Middle frontal gyrus (tissue), 1 donor: ENCODE data around the gene TOM1L2.
"Not testable (repeated sequence)": the region's sequence is repeated elsewhere in the genome, so short reads cannot be mapped to it uniquely, and the experiment has no call there.

Experiments
- DNase-seq: peaks from one replicate; pipeline ENCODE4 v3.0.0-alpha.2; 2015; ENCODE audit warnings: low spot score; ENCODE audit errors: extremely low spot score

Gene TOM1L2

DNA sequence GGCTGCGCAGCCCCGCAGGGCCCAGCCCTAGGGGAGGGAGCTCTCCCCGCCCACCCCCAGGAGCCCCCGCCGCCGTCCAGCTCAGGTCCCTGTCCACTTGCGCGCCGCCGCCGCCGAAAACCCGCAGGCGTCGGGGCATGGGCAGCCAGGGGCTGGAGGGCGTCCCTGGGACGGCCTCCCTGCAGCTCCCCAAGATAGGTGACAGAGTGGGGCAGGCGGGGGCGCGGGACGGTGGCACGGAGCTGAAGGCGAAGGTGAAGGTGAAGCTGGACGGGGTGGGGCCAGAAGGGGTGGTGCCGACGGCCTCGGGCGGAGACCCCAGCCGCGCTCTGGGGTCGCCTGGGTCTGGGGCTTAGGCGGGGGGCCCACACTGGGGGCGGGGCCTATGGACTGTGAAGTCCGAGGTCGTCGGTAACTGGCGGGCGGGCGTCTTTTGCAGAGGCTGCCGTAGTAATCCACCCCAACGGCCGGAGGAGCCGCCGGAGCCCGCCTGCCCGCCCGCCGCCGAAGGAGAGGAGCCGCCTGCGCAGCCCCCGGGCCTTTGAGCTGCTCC is 162.6 kb downstream of the TOM1L2 start:
- no peak for DNase-seq

DNA sequence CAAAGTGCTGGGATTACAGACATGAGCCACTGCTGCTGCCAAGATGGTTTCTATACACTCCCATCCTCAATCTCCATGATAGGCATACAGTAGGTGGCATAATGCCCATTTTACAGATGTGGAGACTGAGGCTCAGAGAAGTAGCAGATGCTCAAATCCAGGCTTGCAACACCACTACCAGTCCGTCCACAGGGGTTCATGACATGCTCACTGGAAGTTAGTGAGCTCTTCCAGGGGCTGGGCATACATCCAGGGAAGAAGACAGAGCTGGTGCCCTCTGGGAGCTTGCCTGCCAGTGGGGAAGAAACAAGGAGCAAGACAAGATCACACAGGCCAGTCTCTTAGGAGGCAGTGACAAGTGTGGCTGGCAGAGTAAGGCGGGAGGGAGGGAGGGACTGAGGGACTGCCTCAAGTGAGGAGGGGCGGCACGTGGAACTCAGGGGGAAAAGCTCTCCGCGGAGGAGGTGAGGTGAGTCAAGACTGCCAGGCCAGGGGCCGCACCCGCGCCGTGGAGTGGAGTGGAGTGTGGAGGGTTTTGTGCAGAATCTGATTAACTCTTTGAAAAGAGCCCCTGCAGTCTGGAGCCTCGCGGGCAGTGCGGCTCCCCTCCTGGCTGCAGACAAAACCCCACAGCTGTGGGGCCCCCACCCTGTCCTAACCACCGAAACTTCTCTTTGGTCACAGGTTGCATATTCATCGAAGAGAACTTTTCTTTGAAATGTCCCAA is 163.3 kb downstream of the TOM1L2 start:
- no peak for DNase-seq

DNA sequence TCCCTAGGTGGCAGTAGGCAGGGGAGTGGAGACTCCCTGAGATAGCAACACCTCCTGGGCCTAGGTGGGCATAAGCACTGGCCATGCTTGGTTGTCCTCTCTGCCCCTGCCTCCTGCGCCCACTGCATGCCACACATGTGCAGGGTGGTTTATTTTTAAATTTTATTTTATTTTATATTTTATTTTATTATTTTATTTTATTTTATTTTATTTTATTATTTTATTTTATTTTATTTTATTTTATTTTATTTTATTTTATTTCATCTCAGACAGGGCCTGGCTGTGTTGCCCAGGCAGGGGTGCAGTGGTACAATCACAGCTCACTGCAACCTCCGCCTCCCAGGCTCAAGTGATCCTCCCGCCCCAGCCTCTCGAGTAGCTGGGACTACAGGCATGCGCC is 164.0 kb downstream of the TOM1L2 start:
- not testable (repeated sequence) for DNase-seq

DNA sequence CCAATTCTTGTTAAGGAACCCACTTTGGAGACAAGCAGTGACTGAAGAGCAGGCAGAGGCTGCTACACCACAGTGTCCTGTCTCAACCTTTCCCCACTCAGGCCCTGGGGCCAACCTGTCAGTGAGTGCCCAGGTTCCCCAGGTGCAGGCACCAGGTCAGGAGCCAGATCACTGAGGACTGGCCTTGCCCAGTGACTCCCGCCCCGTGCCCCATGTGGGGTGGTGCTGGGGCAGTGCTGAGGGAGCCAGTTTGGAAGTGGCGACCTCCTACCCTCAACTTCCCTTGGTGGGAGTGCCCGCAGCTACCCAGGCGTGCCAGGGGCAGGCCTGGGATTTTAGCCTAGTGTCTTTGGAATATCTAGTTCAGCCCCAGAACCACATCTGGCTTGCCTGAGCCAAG is 164.8 kb downstream of the TOM1L2 start:
- DNase-seq: no peak

DNA sequence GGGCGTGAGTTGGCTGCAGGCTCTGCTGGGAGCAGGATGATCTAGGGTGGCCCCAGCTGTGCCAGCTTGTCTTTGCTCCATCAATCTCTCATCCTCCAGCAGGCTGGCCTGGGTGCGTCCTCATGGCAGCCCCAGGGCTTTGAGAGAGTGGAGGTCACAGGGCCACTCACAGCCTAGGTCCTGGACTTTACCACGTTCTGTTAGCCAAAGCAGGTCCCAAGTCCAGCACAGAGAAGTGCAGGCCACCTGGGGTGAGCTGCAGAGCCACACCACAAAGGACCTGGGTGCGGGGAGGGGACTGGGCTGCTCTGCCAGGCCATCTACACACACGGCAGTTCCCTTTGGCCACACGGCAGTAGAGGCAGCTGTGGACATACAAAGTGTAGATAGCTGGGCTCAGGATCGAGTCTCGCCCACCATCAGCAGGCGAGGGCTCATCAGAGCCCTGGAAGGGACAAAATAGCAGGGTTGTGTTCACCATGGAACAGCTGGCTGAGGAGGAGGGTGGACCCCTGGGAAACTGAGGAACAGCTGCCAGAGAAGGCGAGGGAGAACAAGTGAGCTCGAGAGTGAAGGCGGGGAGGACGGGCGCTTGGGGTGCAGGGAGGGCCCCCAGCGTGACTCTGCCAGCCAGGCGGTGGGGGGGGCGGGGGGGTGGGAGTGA is 165.5 kb downstream of the TOM1L2 start:
- no peak for DNase-seq

GRCh38 chr17:17806035-17806434 is 166.2 kb downstream of the TOM1L2 start:
- no peak for DNase-seq

DNA sequence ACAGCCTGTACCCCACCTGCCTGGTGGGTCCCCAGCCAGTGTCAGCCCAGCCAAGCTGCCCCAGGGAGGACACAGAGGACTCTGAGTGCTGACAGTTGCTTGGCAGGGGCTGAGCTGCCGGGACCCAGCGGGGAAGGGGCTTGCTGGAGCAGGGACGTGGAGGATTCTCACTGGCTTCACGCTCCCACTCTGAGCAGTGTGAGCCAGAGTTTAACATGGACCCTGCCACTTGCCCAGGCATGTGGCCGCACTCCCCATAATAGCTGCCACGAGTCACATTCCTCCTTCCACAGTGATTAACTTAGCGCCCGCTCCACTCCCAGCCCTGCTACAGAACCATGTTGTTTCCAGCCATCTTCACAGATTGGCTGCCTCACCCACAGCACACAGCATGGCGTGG is 166.6 kb downstream of the TOM1L2 start:
- DNase-seq: no peak

GRCh38 chr17:17804007-17804406 is 168.2 kb downstream of the TOM1L2 start:
- no peak for DNase-seq

- no peak for DNase-seq
These were observed 170.3 kb downstream of the TOM1L2 start for GRCh38 chr17:17801800-17802481.

- no peak for DNase-seq
These were observed 171.6 kb downstream of the TOM1L2 start for GRCh38 chr17:17800504-17801021.

GRCh38 chr17:17798573-17799255 is 173.5 kb downstream of the TOM1L2 start:
- DNase-seq: no peak

- DNase-seq: no peak
These were observed 174.1 kb downstream of the TOM1L2 start for GRCh38 chr17:17798010-17798556.

DNA sequence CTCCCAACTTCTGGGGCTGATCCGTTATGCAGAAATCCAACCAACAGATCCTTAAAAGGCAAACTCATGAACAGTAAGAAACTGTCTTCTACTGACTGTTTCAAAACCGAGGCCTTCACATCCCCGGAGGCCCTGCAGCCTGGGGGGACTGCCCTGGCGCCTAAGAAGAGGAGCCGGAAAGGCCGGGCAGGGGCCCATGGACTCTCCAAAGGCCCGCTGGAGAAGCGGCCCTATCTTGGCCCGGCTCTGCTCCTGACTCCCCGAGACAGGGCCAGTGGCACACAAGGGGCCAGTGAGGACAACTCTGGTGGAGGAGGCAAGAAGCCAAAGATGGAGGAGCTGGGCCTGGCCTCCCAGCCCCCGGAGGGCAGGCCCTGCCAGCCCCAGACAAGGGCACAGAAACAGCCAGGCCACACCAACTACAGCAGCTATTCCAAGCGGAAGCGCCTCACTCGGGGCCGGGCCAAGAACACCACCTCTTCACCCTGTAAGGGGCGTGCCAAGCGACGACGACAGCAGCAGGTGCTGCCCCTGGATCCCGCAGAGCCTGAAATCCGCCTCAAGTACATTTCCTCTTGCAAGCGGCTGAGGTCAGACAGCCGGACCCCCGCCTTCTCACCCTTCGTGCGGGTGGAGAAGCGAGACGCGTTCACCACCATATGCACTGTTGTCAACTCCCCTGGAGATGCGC is 174.9 kb downstream of the TOM1L2 start:
- no peak for DNase-seq

GRCh38 chr17:17796787-17797061 is 175.5 kb downstream of the TOM1L2 start:
- DNase-seq: no peak

DNA sequence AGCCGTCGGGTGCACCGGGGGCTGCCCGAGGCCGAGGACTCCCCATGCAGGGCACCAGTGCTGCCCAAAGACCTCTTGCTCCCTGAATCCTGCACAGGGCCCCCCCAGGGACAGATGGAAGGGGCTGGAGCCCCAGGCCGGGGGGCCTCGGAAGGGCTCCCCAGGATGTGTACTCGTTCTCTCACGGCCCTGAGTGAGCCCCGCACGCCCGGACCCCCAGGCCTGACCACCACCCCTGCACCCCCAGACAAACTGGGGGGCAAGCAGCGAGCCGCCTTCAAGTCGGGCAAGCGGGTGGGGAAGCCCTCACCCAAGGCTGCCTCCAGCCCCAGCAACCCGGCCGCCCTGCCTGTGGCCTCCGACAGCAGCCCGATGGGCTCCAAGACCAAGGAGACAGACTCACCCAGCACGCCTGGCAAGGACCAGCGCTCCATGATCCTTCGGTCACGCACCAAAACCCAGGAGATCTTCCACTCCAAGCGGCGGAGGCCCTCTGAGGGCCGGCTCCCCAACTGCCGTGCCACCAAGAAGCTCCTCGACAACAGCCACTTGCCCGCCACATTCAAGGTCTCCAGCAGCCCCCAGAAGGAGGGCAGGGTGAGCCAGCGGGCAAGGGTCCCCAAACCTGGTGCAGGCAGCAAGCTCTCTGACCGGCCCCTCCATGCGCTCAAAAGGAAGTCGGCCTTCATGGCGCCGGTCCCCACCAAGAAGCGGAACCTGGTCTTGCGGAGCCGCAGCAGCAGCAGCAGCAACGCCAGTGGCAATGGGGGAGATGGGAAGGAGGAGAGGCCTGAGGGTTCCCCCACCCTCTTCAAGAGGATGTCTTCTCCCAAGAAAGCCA is 176.0 kb downstream of the TOM1L2 start:
- no peak for DNase-seq

DNA sequence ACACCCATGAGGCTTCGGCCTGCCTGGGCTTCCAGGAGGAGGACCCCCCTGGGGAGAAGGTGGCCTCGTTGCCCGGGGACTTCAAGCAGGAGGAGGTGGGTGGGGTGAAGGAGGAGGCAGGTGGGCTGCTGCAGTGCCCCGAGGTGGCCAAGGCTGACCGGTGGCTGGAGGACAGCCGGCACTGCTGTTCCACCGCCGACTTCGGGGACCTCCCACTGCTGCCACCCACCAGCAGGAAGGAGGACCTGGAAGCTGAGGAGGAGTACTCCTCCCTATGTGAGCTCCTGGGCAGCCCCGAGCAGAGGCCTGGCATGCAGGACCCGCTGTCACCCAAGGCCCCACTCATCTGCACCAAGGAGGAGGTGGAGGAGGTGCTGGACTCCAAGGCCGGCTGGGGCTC is 176.9 kb downstream of the TOM1L2 start:
- no peak for DNase-seq

DNA sequence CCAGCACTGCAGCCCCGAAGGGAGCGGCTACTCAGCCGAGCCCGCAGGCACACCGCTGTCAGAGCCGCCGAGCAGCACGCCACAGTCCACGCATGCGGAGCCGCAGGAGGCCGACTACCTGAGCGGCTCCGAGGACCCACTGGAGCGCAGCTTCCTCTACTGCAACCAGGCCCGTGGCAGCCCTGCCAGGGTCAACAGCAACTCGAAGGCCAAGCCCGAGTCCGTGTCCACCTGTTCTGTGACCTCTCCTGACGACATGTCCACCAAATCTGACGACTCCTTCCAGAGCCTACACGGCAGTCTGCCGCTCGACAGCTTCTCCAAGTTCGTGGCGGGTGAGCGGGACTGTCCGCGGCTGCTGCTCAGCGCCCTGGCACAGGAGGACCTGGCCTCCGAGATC is 177.8 kb downstream of the TOM1L2 start:
- DNase-seq: no peak
